GM12872 (cell line): ENCODE measurements around the gene GRIK2.

Source experiments
- CTCF ChIP-seq: IDR thresholded peaks from 3 replicates; pipeline ENCODE4 v1.5.1; 2011; ENCODE audit warnings: low read depth, mild to moderate bottlenecking, low read length, moderate library complexity; ENCODE audit not compliant: insufficient read depth

Gene GRIK2

GRCh38 chr6:101396548-101397173, 3.2 kb downstream of the GRIK2 start:
- TF ChIP-seq CTCF = no peak

- TF ChIP-seq CTCF = no peak
Observed at GRCh38 chr6:101397199-101397598, 3.7 kb downstream of the GRIK2 start.

GRCh38 chr6:101398716-101399615, 5.5 kb downstream of the GRIK2 start:
- TF ChIP-seq CTCF = no peak

GRCh38 chr6:101399616-101400162, 6.2 kb downstream of the GRIK2 start:
- TF ChIP-seq CTCF = no peak

GRCh38 chr6:101400326-101401135, 7.0 kb downstream of the GRIK2 start:
- no peak for TF ChIP-seq CTCF

GRCh38 chr6:101401171-101401570, 7.7 kb downstream of the GRIK2 start:
- no peak for TF ChIP-seq CTCF
